COLO668 (cell line): ENCODE results near the gene EYS.

Experiments used
- DNase-seq: peaks from one replicate; lab custom pipeline; 2025; ENCODE audit not compliant: unreplicated experiment; lab: John Stamatoyannopoulos, UW

Gene EYS

DNA sequence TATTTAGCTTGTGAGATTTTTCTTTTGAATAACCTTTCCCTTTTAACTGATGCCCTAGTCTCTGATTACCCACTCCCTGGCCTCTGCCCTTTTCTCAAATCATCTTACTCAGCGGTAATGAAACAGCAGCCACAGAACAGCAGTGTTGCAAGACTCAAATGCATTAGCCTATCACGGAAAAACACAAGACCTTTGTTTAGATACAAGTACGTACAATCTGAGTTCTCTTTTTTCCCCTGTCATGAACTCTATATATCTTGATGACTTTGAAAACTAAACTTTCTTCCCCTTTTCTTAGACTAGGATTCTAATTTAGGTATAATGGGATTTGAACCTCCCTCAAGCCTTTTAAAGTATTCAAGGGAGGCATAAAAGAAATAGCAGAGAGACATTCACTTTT, 1034.9 kb downstream of the EYS start:
- DNase-seq = no peak

DNA sequence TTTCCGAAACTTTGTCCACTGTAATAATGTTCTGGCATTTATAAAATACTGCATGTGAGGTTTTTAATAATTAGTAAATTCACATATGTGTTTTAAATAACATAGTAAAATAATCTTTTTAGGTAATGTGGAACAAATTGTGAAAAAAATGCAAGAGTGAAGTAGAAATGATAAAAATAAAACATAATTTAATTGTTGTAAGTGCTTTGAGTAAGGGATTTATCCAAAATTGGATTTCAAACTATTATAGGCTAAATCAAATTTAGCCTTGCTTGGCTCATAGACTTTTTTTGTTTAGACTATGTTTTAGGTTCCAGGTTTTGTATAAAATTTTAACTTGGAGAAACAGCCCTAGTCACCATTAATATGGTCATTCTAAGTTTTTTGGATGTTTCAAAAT, 1041.9 kb downstream of the EYS start:
- DNase-seq = no peak

DNA sequence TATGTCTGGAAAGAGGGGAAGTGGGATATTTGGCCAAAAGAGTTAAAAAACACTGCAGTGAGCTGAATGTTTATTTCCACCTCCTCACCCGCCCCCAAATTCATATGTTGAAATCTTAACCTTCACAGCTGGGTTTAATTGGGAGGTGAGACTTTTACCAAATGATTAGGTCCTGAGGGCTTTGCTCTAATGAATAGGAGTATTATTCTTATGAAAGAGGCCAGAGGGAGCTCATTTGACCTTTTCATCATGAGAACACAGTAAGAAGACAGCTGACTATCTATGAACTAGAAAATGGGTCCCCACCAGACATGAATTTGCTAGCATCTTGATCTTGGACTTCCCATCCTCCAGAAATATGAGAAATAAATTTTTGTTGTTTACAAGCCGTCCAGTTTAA, 1042.5 kb downstream of the EYS start:
- DNase-seq = no peak

- DNase-seq = no peak
These were observed 1063.0 kb downstream of the EYS start for GRCh38 chr6:64644024-64644423.

- DNase-seq = no peak
These were observed 1076.1 kb downstream of the EYS start for GRCh38 chr6:64630901-64631300.

DNA sequence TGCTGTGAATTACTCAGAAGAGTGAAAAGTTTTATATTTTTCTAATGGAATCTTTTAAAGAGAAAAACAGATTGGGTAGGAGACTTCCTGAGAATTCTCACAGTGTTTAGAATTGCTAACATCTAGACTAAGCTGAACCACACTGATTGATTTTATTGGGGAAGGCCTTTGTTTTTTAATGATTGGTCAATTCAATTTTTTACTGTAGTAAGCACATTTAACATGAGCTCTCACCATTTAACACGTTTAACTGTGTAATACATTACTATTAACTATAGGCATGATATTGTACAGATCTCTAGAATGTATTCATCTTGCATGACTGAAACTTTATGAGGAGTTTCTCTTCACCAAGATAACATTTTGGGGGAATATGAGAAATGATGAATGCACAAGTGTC, 1084.1 kb downstream of the EYS start:
- no peak for DNase-seq

GRCh38 chr6:64602993-64603392, 1104.0 kb downstream of the EYS start:
- DNase-seq = no peak

- DNase-seq = no peak
These were observed 1115.4 kb downstream of the EYS start for GRCh38 chr6:64591676-64592036.

DNA sequence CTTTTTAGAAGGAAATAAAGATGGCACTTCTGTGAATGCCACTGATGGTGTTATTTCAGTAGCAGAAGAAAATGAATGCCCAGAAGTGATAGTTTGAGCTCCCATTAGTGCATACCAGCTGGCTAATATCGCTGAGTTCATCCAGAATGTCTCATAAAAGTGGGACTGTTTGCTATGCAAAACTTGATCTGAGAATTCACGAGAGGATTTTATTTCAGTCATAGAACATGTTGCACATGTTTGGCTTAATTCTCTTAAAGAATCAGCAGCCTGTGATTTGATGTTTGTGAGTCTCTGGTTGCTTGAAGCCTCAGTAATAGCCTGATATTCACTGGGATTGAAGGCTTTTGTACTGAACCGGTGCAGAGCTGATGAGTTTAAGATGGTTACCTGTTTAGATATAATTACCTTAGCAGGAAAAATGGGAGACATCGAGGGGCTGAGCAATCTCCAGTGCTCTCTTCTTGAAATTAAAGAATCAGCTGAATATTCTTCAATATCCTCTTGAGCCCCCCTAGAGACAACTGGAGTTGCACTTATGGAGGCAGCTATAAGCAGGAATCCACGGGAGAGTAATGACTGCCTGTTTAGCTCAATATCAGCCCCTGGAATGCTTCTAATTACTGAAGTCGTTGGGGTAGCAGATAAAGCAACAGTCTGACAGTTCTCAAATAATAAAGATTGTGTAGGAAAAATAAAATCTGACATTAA, 1115.9 kb downstream of the EYS start:
- DNase-seq = no peak

DNA sequence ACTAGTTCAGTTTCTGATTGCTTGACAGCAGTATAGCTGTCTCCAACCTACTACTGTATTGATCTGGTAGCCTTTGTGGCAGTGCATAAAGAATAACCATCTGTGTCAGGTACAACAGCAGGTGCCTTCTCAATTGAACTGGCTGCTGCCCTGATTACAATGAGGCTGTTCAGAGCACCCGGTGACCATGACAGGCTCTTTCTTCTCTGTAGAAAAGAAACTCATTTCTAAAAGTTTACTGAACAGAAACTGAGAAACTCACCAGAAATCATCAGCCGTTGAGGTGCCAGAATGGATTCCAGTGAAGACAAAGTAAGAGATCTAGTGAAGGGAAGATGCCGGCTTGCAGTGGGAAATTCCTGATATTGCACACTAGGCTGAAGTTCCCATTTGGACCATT, 1117.1 kb downstream of the EYS start:
- no peak for DNase-seq

DNA sequence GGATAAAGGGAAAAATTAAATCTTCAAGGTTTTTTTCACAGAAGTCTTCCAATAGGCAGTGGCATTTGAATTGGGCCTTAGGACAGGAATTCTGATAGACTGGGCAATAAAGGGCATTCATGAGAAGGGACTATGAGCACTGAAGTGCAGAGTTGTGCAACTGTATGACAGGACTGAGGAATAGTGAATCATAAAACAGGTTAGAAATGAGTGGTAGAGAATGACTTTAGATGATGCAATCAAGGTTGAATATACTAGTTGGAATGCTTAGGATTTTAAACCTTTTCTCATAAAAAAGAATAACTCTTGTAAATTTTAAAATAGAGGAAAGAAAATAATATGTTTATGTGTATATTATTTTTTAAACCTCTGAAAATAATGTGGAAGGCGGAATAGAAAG, 1126.7 kb downstream of the EYS start:
- DNase-seq = no peak

DNA sequence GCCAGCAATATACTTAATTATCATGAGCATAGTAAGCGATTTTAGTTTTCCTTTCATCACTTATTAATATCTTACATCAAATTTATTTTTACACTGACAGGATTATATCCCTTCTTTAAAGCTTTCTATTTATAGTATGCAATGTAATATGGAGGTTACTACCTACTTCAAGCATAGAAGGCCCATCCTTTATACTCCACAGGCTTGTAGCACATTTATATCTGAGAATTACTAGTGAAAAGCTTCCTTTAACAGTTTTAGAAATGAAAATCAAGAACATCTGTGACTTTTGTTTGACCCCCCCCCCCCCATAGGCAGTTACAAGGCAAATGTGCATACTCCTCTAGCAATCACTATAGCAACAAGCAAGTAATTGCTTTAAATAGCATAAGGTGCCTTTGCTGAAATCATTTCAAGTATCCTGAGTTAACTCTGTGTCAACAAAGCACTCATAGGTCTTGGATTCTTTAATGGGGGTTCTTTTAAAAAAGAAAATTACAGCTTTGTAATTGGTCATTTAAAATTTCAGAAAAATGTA, 1153.7 kb downstream of the EYS start:
- no peak for DNase-seq

- DNase-seq = no peak
These were observed 1159.3 kb downstream of the EYS start for GRCh38 chr6:64547594-64548268.

- DNase-seq = no peak
These were observed 1167.1 kb downstream of the EYS start for GRCh38 chr6:64539917-64540316.

- no peak for DNase-seq
These were observed 1168.3 kb downstream of the EYS start for GRCh38 chr6:64538722-64539121.

DNA sequence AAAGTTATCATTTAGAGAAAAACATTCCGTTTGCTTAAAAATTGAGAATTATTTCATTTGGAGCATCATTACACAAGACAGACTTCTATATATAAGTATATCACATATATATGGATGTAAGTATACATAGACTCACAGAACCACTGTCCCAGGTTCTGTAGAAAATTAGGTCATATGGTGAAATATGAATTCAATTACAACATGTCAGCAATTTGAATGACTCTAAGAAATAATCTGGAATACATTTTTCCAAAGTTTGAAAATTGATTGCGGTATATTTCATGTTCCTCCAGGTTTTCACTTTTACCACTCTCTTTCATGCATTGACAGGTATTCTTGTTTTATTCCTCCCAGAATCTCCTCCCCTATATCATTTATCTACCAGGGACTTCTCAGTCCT, 1179.1 kb downstream of the EYS start:
- DNase-seq = no peak

GRCh38 chr6:64522859-64523258, 1184.2 kb downstream of the EYS start:
- no peak for DNase-seq

GRCh38 chr6:64520050-64520449, 1187.0 kb downstream of the EYS start:
- no peak for DNase-seq

GRCh38 chr6:64516393-64516792, 1190.6 kb downstream of the EYS start:
- DNase-seq = no peak

- no peak for DNase-seq
These were observed 1199.4 kb downstream of the EYS start for GRCh38 chr6:64507661-64508060.

GRCh38 chr6:64505312-64505711, 1201.7 kb downstream of the EYS start:
- no peak for DNase-seq

- DNase-seq = no peak
These were observed 1202.5 kb downstream of the EYS start for GRCh38 chr6:64504503-64504902.

- no peak for DNase-seq
These were observed 1204.2 kb downstream of the EYS start for GRCh38 chr6:64502801-64503200.
